ENCODE data around the gene APOA5. TPM values are rescaled to one million over a fixed set of nuclear protein-coding genes. Genes with fewer than 3 reads are reported as not detected.

Gene APOA5
- polyA plus RNA-seq, 1 experiment = not detected

DNA sequence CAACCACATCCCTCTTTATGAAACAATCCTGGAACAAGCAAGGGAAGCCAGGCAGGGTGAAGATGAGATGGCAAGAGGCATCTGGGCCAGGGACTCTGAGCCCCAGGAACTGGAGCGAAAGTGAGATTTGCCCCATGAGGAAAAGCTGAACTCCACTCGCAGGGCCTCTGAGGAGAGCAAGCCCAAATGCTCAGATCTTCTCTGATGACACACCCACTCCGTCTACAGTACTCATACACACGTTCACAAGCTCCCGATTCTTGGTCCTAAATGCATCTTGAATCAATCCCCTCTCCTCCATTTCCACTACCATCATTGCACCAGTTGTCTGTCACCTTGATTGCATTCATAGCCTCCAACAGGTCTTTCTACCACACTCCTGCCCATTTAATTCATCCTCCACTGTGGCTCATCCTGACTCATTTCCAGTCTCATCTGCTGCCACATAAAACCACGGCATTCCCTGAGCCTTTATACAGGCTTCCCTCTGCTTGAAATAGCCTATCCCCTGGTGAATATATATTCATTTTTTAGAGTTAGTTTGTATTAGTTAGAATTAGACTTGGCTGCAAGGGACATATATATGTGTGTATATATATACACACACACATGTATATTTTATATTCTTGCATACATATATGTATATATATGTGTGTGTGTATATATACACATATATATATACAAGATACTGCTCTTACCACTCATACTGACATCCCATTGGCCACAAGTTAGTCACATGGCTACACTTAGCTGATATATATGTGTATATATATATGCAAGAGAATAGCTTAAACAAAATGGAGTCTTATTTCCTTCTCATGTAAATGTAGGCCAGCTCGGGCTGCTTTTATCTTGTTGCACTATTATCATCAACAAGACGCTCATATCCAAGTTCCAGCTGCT lies 1.4 kb upstream of the APOA5 start:
- no peak for DNase-seq (ENCODE audit: low read depth, low spot score)
- H3K9me3 ChIP-seq (ENCODE audit: control insufficient read depth, insufficient read depth, low read length) = no peaks in the 10 kb centered on the region
- H3K27me3 ChIP-seq (ENCODE audit: control insufficient read depth, insufficient read depth, low read length) = no peaks in the 10 kb centered on the region
- H3K27ac ChIP-seq (ENCODE audit: low read depth, low read length) = no peak overlapping the region
- ChIA-PET POLR2A (interaction anchor here (0.5 kb wide), 1 partner anchor 18 kb away, joined by 3 read pairs; no protein-coding TSS in a partner anchor), CTCF (interaction anchor here (0.6 to 11.0 kb wide), 6 partner anchors 13 to 434 kb away, joined by 3 to 209 read pairs (median 16); partner anchors contain the start of gene APOA1)
- no peak overlapping the region for H3K4me3 ChIP-seq (ENCODE audit: low read depth, low read length)
- TF ChIP-seq, protein P1, sequence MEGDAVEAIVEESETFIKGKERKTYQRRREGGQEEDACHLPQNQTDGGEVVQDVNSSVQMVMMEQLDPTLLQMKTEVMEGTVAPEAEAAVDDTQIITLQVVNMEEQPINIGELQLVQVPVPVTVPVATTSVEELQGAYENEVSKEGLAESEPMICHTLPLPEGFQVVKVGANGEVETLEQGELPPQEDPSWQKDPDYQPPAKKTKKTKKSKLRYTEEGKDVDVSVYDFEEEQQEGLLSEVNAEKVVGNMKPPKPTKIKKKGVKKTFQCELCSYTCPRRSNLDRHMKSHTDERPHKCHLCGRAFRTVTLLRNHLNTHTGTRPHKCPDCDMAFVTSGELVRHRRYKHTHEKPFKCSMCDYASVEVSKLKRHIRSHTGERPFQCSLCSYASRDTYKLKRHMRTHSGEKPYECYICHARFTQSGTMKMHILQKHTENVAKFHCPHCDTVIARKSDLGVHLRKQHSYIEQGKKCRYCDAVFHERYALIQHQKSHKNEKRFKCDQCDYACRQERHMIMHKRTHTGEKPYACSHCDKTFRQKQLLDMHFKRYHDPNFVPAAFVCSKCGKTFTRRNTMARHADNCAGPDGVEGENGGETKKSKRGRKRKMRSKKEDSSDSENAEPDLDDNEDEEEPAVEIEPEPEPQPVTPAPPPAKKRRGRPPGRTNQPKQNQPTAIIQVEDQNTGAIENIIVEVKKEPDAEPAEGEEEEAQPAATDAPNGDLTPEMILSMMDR (IDR thresholded peaks at IDR 0.05; ENCODE audit: low read depth, low read length) = no peak

DNA sequence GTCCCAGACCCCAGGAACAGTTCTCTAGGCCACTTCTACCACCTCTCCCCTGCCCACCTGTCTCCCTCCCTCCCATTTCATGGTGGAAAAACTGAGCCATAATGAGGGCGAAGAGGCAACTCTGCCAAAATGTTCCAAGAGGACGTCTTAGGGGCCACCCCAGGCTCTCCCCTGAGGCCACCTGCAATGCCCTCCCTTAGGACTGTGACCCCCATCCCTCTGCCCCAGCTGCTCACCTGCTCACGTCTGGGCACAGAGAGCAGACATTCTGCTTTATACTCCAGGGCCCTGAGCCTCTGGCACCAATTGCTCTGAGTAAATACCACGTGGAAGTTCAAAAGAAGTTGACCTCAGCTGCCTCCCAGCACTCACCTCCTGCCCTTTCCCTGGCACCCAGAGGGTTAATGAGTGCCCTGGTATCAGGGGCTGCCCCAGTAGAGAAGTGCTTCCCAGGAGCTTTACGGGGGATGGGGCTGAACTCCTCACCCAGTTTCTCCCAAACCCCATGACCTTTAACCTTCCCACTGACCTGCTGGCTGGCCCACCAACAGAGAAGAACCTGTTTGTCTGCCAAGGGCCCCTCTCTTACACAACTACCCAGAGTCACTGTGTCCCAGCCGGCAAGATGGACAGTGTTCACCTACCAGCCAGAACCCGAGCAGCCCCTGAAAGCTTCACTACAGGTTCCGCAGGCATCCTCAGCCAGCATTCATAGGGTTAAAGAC lies 627 bp upstream of the APOA5 start:
- no peak overlapping the region for H3K27ac ChIP-seq (ENCODE audit: low read depth, low read length)
- POLR2A ChIA-PET = interaction anchor here (0.5 kb wide), 1 partner anchor 17 kb away, joined by 3 read pairs; no protein-coding TSS in a partner anchor
- no peaks in the 10 kb centered on the region for H3K9me3 ChIP-seq (ENCODE audit: control insufficient read depth, insufficient read depth, low read length)
- TF ChIP-seq, protein P1 (IDR thresholded peaks at IDR 0.05; ENCODE audit: low read depth, low read length) = no peak
- H3K27me3 ChIP-seq (ENCODE audit: control insufficient read depth, insufficient read depth, low read length) = no peaks in the 10 kb centered on the region
- CTCF ChIA-PET = interaction anchor here (0.8 to 11.0 kb wide), 18 partner anchors 9 to 454 kb away, joined by 3 to 209 read pairs (median 7); partner anchors contain the start of genes APOA1, PAFAH1B2 and SIK3
- DNase-seq (ENCODE audit: low read depth, low spot score) = no peak
- H3K4me3 ChIP-seq (ENCODE audit: low read depth, low read length) = no peak overlapping the region

DNA sequence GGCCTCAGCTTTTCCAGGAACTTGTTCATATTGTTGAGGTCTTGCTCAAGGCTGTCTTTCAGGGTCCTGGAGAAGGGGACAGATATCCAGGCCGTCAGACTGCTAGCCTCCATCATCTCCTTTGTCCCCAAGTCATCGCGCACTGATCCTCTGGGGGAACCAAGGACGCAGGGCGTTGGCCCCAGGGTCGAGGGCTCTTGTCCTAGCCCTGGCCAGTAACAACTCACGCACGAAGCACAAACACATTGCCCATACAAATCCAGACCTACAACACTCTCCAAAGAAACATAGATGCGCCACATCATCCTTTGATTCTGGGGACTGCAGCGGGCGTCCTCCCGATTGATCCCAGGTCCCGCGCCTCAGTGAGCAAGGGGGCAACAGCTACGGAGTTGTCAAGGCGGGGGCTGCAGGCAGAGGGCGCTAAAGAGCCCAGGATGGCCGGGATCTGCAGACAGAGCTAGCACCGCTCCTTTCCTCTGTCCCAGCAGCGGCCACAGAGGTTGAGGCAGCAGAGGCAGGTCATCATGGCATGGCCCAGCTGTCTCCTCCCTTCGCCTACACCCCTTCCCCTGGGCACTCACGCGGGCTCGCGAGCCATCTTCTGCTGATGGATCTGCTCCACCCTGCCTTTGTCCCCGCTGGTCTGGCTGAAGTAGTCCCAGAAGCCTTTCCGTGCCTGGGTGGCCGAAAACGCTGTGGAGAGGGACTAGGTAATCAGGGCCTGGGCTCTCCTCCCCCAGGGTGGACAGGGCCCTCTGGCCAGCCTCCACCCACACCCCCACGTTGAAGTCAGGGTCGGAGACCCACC lies 472 bp downstream of the APOA5 start:
- POLR2A ChIA-PET = interaction anchor here (1.1 kb wide), 1 partner anchor 435 kb away, joined by 3 read pairs; no protein-coding TSS in a partner anchor
- H3K9me3 ChIP-seq (ENCODE audit: control insufficient read depth, insufficient read depth, low read length) = no peaks in the 10 kb centered on the region
- H3K27me3 ChIP-seq (ENCODE audit: control insufficient read depth, insufficient read depth, low read length) = no peaks in the 10 kb centered on the region

DNA sequence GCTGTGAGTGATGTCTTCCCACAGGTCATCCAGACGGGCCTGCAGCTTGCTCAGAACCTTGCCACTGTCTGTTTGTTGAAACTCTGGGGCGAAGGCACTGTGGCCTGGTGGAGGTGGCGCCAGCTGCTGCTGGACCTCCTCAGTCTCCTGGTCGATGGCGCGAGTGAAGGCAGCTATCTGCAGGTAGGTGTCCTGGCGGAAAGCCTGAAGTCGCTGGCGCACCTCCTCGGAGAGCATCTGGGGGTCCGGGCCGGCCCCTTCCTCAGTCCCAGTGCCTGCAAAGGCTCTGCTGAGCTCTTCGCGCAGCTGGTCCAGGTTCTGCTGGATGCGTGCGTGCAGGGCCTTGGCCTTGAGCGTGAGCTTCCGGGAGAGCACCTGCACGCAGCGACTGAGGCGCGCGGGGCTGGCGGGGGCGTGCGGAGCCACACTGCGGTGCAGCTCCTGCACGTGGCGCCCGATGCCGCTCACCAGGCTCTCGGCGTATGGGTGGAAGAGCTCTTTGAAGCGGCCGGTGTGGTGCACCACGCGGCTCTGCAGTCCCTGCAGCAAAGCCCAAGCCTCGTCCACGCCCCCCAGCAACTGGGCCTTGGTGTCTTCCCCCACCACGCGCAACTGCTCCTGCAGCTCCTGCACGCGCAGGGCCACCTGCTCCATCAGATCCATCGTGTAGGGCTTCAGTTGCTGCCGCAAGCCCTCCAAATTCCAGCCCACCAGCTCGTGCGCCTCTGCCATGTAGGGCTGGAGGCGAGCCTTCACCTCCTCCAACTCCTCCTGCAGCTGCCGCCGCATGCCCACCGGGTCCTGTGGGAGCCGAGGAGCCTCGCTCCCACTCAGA lies 1.3 kb downstream of the APOA5 start:
- POLR2A ChIA-PET = interaction anchor here (1.1 kb wide), 1 partner anchor 436 kb away, joined by 3 read pairs; no protein-coding TSS in a partner anchor
- TF ChIP-seq, protein P1 (IDR thresholded peaks at IDR 0.05; ENCODE audit: low read depth, low read length) = no peak
- DNase-seq (ENCODE audit: low read depth, low spot score) = no peak
- H3K9me3 ChIP-seq (ENCODE audit: control insufficient read depth, insufficient read depth, low read length) = no peaks in the 10 kb centered on the region
- no peak overlapping the region for H3K4me3 ChIP-seq (ENCODE audit: low read depth, low read length)
- CTCF ChIA-PET = interaction anchor here (0.9 to 11.0 kb wide), 43 partner anchors 10 to 497 kb away, joined by 3 to 209 read pairs (median 5); partner anchors contain the start of genes APOA1, APOA4, APOC3 and BUD13
- no peak overlapping the region for H3K27ac ChIP-seq (ENCODE audit: low read depth, low read length)
- no peaks in the 10 kb centered on the region for H3K27me3 ChIP-seq (ENCODE audit: control insufficient read depth, insufficient read depth, low read length)

More for the DNA sequence above, 472 bp downstream of the APOA5 start:
- no peak overlapping the region for H3K27ac ChIP-seq (ENCODE audit: low read depth, low read length)
- no peak for DNase-seq (ENCODE audit: low read depth, low spot score)
- CTCF ChIA-PET = interaction anchor here (0.6 to 11.0 kb wide), 54 partner anchors 8 to 497 kb away, joined by 3 to 209 read pairs (median 5); partner anchors contain the start of genes APOA1, APOA4, APOC3 and BUD13
- TF ChIP-seq, protein P1 (IDR thresholded peaks at IDR 0.05; ENCODE audit: low read depth, low read length) = peak; percentile 90
- H3K4me3 ChIP-seq (ENCODE audit: low read depth, low read length) = no peak overlapping the region

All from AG04450 (cell line).